Karpas-422 (cell line): ENCODE results near the gene GTF2H2C_2.
"Not testable (repeated sequence)": the region's sequence is repeated elsewhere in the genome, so short reads cannot be mapped to it uniquely, and the experiment has no call there.

Source experiments
- DNase-seq: peaks from one replicate; pipeline ENCODE4 v3.0.0-alpha.2; 2015
- H2AFZ ChIP-seq: fragments of 200-600 bp; sonication (generic); 2 replicates; pipeline ENCODE4 v1.6.1; 2014; ENCODE audit warnings: antibody characterized with exemption, low read length, mixed read lengths
- H3K27ac ChIP-seq: fragments of 200-600 bp; sonication (generic); 2 replicates; pipeline ENCODE4 v1.5.1; 2014; ENCODE audit warnings: mild to moderate bottlenecking, low read length, moderate library complexity
- H3K27me3 ChIP-seq: fragments of 200-600 bp; sonication (generic); 2 replicates; pipeline ENCODE4 v1.6.1; 2014; ENCODE audit warnings: low read length, mixed read lengths
- H3K36me3 ChIP-seq: fragments of 200-600 bp; sonication (generic); 2 replicates; pipeline ENCODE4 v1.6.1; 2014; ENCODE audit warnings: low read length, mixed read lengths; ENCODE audit not compliant: insufficient read depth
- H3K4me1 ChIP-seq: fragments of 200-600 bp; sonication (generic); 2 replicates; pipeline ENCODE4 v1.6.1; 2014; ENCODE audit warnings: mild to moderate bottlenecking, low read length, mixed read lengths
- H3K4me2 ChIP-seq: fragments of 200-600 bp; sonication (generic); 2 replicates; pipeline ENCODE4 v1.6.1; 2014; ENCODE audit warnings: low read length, low read depth, mild to moderate bottlenecking; ENCODE audit not compliant: poor library complexity, severe bottlenecking
- H3K4me3 ChIP-seq: fragments of 200-600 bp; sonication (generic); 2 replicates; pipeline ENCODE4 v1.5.1; 2014; ENCODE audit warnings: mild to moderate bottlenecking, antibody characterized with exemption, low read length, mixed read lengths
- H3K79me2 ChIP-seq: fragments of 200-600 bp; sonication (generic); 2 replicates; pipeline ENCODE4 v1.6.1; 2014; ENCODE audit warnings: mild to moderate bottlenecking, low read length, mixed read lengths
- H3K9ac ChIP-seq: fragments of 200-600 bp; sonication (generic); 2 replicates; pipeline ENCODE4 v1.6.0; 2014; ENCODE audit warnings: low read length
- H3K9me2 ChIP-seq: fragments of 200-600 bp; sonication (generic), shearing (Covaris generic); replicated peaks from 2 replicates; pipeline ENCODE4 v1.6.0; 2014; ENCODE audit warnings: mild to moderate bottlenecking, low read length, moderate library complexity; ENCODE audit not compliant: insufficient read depth
- H3K9me3 ChIP-seq: fragments of 300-700, 200-600 bp; sonication (generic); 2 replicates; pipeline ENCODE4 v1.6.1; 2014; ENCODE audit warnings: low read length, mixed read lengths
- H4K20me1 ChIP-seq: fragments of 200-600 bp; sonication (generic); 2 replicates; pipeline ENCODE4 v1.6.1; 2014; ENCODE audit warnings: mild to moderate bottlenecking, antibody characterized with exemption, low read length, low read depth; ENCODE audit not compliant: insufficient read depth

GTF2H2C_2 gene

DNA sequence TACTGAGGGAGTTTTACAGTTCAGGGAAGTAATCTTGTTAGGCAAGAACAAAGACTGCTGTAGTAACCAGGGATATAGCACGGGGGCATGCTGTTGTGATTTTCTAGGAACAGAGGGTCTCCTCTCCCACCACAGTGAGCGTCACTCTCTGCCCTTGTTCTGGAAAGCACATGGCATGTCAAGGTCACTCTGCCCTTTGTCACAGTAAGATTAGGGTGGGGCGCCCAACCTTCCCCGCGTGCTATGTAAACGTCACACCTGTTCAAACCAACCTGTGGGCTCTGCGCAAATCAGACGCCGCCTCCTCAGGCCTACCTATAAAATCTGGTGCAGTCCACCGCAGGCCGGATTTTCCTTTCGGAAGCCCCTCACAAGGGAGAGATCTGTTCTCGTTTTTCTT is 44.0 kb downstream of the GTF2H2C_2 start:
- not testable (repeated sequence) for H4K20me1 ChIP-seq, H2AFZ ChIP-seq, H3K9me3 ChIP-seq, H3K27ac ChIP-seq, H3K9ac ChIP-seq, H3K36me3 ChIP-seq, H3K79me2 ChIP-seq, H3K4me2 ChIP-seq, H3K4me3 ChIP-seq, DNase-seq, H3K27me3 ChIP-seq, H3K9me2 ChIP-seq, H3K4me1 ChIP-seq

DNA sequence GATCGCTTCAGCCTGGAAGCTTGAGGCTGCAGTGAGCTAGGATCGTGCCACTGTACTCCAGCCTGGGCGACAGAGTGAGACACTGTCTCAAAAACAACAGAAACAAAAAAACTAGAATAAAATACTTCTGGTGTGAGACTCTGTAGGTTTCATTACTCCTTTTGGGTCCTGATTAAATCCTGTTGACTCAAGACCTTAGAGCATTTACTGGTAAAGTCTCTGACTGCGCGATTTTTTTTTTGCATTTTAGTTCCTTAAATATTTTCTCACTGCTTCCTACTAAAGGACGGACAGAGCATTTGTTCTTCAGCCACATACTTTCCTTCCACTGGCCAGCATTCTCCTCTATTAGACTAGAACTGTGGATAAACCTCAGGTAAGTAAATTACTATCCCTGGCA is 46.8 kb downstream of the GTF2H2C_2 start:
- H3K36me3 ChIP-seq = not testable (repeated sequence)

DNA sequence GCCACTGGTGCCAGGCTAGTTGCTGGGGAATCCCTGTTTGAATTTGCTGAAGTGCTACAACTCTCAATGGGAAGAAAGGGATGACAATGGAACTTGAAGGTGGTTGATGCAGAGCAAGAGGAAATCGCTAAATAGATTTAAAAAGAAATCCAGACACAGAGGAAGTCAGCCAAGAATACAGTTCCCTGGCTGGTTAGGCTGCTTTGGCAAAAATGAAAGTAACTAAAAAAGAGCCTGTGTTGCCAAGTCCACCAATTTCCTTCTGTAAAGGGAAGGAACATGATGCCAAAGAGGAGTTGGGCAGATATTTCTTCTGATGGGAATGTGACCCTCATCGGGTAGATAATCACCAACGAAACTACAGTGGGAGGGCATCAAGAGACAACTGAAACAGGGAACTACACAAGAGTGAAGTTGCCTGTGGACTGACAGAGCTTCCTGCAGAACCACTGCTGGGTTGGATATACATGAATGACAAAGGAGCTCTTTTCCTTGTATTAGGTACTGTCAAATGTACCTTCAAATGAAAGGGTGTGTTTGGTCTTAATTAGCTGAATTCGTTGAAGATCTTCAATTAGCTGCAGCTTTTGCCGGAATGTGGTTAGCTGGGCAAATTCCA is 49.0 kb downstream of the GTF2H2C_2 start:
- not testable (repeated sequence) for H3K4me2 ChIP-seq, DNase-seq, H3K9me3 ChIP-seq, H3K27me3 ChIP-seq, H3K4me1 ChIP-seq, H3K9me2 ChIP-seq, H3K36me3 ChIP-seq, H2AFZ ChIP-seq, H4K20me1 ChIP-seq, H3K79me2 ChIP-seq, H3K4me3 ChIP-seq, H3K9ac ChIP-seq, H3K27ac ChIP-seq

More for the DNA sequence above, 46.8 kb downstream of the GTF2H2C_2 start:
- H3K4me3 ChIP-seq, H2AFZ ChIP-seq, H3K27ac ChIP-seq, H3K4me2 ChIP-seq, H3K27me3 ChIP-seq, DNase-seq, H3K9ac ChIP-seq, H3K79me2 ChIP-seq, H3K9me3 ChIP-seq, H3K9me2 ChIP-seq, H4K20me1 ChIP-seq, H3K4me1 ChIP-seq: not testable (repeated sequence)

DNA sequence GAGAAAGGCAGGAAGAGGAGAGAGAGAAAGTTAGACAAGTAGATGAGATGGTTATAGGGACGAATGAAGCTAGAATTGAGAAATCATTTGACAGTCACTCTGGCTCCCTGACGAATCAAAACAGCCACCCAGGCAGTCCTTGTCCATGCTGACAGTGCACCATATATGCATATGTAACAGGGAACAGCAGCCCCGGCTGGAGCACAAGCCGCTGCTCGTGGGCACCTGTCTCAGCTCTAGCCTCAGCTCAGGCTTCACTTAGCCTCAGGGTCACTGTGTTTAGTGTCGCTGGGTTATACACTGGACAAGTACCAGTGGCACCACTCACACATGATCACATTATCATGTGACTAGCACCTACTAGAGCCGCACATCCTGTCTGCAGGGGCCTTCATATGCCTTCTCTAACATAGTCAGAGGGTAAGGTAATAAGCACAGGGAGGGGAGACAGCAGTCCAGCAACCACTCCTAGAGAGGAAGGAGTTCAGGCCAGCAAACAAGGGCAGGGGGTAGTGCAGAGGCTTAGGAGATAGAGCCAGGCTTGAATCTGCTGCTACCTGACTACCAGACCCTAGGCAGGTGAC is 54.9 kb downstream of the GTF2H2C_2 start:
- H4K20me1 ChIP-seq, H3K79me2 ChIP-seq, H3K36me3 ChIP-seq, H3K4me2 ChIP-seq, DNase-seq, H3K4me1 ChIP-seq, H3K9me2 ChIP-seq, H2AFZ ChIP-seq, H3K9me3 ChIP-seq, H3K9ac ChIP-seq, H3K4me3 ChIP-seq, H3K27ac ChIP-seq, H3K27me3 ChIP-seq: not testable (repeated sequence)
